SIG-M5 (cell line): ENCODE measurements around the gene PTPRK.
"Not testable (repeated sequence)": the region's sequence is repeated elsewhere in the genome, so short reads cannot be mapped to it uniquely, and the experiment has no call there.

ENCODE experiments used
- DNase-seq: peaks from one replicate; lab custom pipeline; 2025; lab: John Stamatoyannopoulos, UW

PTPRK gene

GRCh38 chr6:127952176-127952575 lies 568.2 kb downstream of the PTPRK start:
- no peak for DNase-seq

GRCh38 chr6:127951172-127951917 lies 569.1 kb downstream of the PTPRK start:
- no peak for DNase-seq

GRCh38 chr6:127950566-127951145 lies 569.7 kb downstream of the PTPRK start:
- DNase-seq: no peak

- DNase-seq: no peak
These were observed 571.1 kb downstream of the PTPRK start for GRCh38 chr6:127949251-127949650.

GRCh38 chr6:127946388-127946787 lies 574.0 kb downstream of the PTPRK start:
- no peak for DNase-seq

- no peak for DNase-seq
These were observed 574.8 kb downstream of the PTPRK start for GRCh38 chr6:127945434-127946097.

- DNase-seq: no peak
These were observed 579.2 kb downstream of the PTPRK start for GRCh38 chr6:127941228-127941627.

- no peak for DNase-seq
These were observed 580.8 kb downstream of the PTPRK start for GRCh38 chr6:127939442-127940066.

- DNase-seq: no peak
These were observed 581.7 kb downstream of the PTPRK start for GRCh38 chr6:127938701-127939100.

GRCh38 chr6:127937747-127938146 lies 582.7 kb downstream of the PTPRK start:
- DNase-seq: no peak

GRCh38 chr6:127937102-127937501 lies 583.3 kb downstream of the PTPRK start:
- no peak for DNase-seq

GRCh38 chr6:127934956-127935355 lies 585.4 kb downstream of the PTPRK start:
- no peak for DNase-seq

- no peak for DNase-seq
These were observed 586.3 kb downstream of the PTPRK start for GRCh38 chr6:127933852-127934840.

GRCh38 chr6:127933137-127933536 lies 587.3 kb downstream of the PTPRK start:
- no peak for DNase-seq

- DNase-seq: no peak
These were observed 587.7 kb downstream of the PTPRK start for GRCh38 chr6:127932708-127933107.

GRCh38 chr6:127926441-127926840 lies 594.0 kb downstream of the PTPRK start:
- not testable (repeated sequence) for DNase-seq

GRCh38 chr6:127924440-127924839 lies 596.0 kb downstream of the PTPRK start:
- no peak for DNase-seq

- DNase-seq: no peak
These were observed 596.4 kb downstream of the PTPRK start for GRCh38 chr6:127924031-127924430.

- DNase-seq: no peak
These were observed 597.3 kb downstream of the PTPRK start for GRCh38 chr6:127923135-127923534.

GRCh38 chr6:127921982-127922381 lies 598.4 kb downstream of the PTPRK start:
- DNase-seq: no peak

- DNase-seq: no peak
These were observed 599.6 kb downstream of the PTPRK start for GRCh38 chr6:127920804-127921203.
